Pancreas (tissue), 10 donors: ENCODE measurements around the gene NPTN. TPM values are rescaled to one million over a fixed set of nuclear protein-coding genes. Genes with fewer than 3 reads are reported as not detected.
"Not testable (repeated sequence)": the region's sequence is repeated elsewhere in the genome, so short reads cannot be mapped to it uniquely, and the experiment has no call there.

ENCODE experiments used
- ATAC-seq, 4 donors: fragments of 200-7000 bp; cut with Tn5 transposase; one replicate each; pipeline versions ENCODE4 v1.8.0 to v1.9.1; 2020; ENCODE audit warnings: mild to moderate bottlenecking in 4 of 4, moderate library complexity in 4 of 4
- DNase-seq, 6 donors: peaks; one replicate each; pipeline ENCODE4 v3.0.0-alpha.2; 2020
- FAIRE-seq: peaks from 2 replicates; lab custom pipeline; 2012; peaks lifted over from hg19 to GRCh38; lab: Jason Lieb, UNC
- H3K27ac ChIP-seq, 4 donors: fragments of 200-600 bp; sonication (generic); 1 replicate in 3 of 4; 2 replicates in 1 of 4; pipeline versions ENCODE4 v1.5.0 to v1.8.0; 2020
- H3K27me3 ChIP-seq, 4 donors: fragments of 200-600 bp; one replicate each; pipeline ENCODE4 v1.8.0; 2021
- H3K36me3 ChIP-seq, 3 donors: fragments of 200-600 bp; sonication (generic) in 1 of 3; one replicate each; pipeline versions ENCODE4 v1.5.0 to v1.8.0; 2020 to 2021
- H3K4me1 ChIP-seq, 3 donors: fragments of 200-600 bp; one replicate each; pipeline ENCODE4 v1.8.0; 2021
- H3K4me3 ChIP-seq, 4 donors: fragments of 200-600 bp; sonication (generic) in 2 of 4; one replicate each; pipeline versions ENCODE4 v1.5.0 to v1.8.0; 2020 to 2021
- H3K9me3 ChIP-seq, 4 donors: fragments of 200-600 bp; one replicate each; pipeline ENCODE4 v1.8.0; 2021
- CTCF ChIP-seq, 4 donors: fragments of 200-600 bp; sonication (generic) in 3 of 4; IDR thresholded peaks; one replicate each; pipeline versions ENCODE4 v1.5.0 to v1.8.0; 2021; ENCODE audit warnings: antibody characterized with exemption in 4 of 4
- WGBS, 2 donors: extraction: QIAGEN DNeasy Blood & Tissue Kit; methylation state at CpG; one replicate each; pipeline ENCODE4 v1.1.7; 2013; 5-methylcytosine and 5-hydroxymethylcytosine counted together
- intact Hi-C, 3 donors: fragments of 100-400 bp; cut with DNase I; formaldehyde crosslinking; loops; one replicate each; pipeline versions ENCODE4 v1.11.1 to v1.14.2; 2022
- polyA plus RNA-seq, 2 donors: library from polyadenylated mRNA; stranded (reverse); fragments of 200-250 nt; gene quantifications; one replicate each; pipeline ENCODE4 v1.2.3, GENCODE V29; 2013
- total RNA-seq, 6 donors: library from RNA; stranded (reverse); fragmentation: NEBNext Ultra II Directional in 4 of 6; extraction: Animal tissue kit (Norgen Biotek cat#: 25700) in 4 of 6; gene quantifications; one replicate each; pipeline versions ENCODE4 v1.2.1 to v1.2.4, GENCODE V29; 2021 to 2023
- donor health status: healthy with polysubstance abuse.
- donor health status: DM: no; HTN: no; CAD: no; lungs with moderate emphysema.
- donor health status: DM: no; HTN: no; CAD: no.
- donor health status: control.
- donor health status: control.
- donor health status: Bipolar disorder and iron deficiency.
- donor health status: DM: yes; HTN: yes; CAD: no.
- donor health status: DM: no; HTN: no; CAD: no.
- donor health status: DM: no; HTN: no; CAD: no.
- donor health status: DM: yes; HTN: yes; CAD: no.

NPTN gene
- total and polyA plus RNA-seq, 8 donors = 16.2 to 61.9 (median 36.8) TPM

- no peak overlapping the region for H3K27ac ChIP-seq
- H3K4me3 ChIP-seq = no peak overlapping the region
- no peaks in the 10 kb centered on the region for H3K9me3 ChIP-seq
- H3K36me3 ChIP-seq = no peaks in the 10 kb centered on the region
- ATAC-seq (no peak), FAIRE-seq (no peak), DNase-seq (no peak)
- 50 to 53% methylated on average over 3 of the region's 3 CpGs for WGBS, 2 donors
- no peaks in the 10 kb centered on the region for H3K27me3 ChIP-seq
- intact Hi-C loops = no loop called here
- H3K4me1 ChIP-seq = no peaks in the 10 kb centered on the region
- no peak for TF ChIP-seq CTCF (IDR thresholded peaks at IDR 0.05)
Measured at GRCh38 chr15:73654659-73655058, 21.5 kb upstream of the NPTN start.

GRCh38 chr15:73650416-73651126 lies 17.4 kb upstream of the NPTN start:
- H3K27ac ChIP-seq = no peak overlapping the region
- WGBS, 2 donors = 53 to 58% methylated on average over 3 of the region's 3 CpGs
- no peak for FAIRE-seq

GRCh38 chr15:73648014-73648295 lies 14.8 kb upstream of the NPTN start:
- intact Hi-C loops = no loop called here
- Histone ChIP-seq H3K4me1 (no peaks in the 10 kb centered on the region), H3K36me3 (no peaks in the 10 kb centered on the region), H3K9me3 (no peaks in the 10 kb centered on the region), H3K27ac (no peak overlapping the region), H3K27me3 (no peaks in the 10 kb centered on the region), H3K4me3 (no peak overlapping the region)
- ATAC-seq (no peak), DNase-seq (no peak), FAIRE-seq (no peak)
- 73 to 74% methylated on average over 2 of the region's 2 CpGs for WGBS, 2 donors
- no peak for TF ChIP-seq CTCF (IDR thresholded peaks at IDR 0.05)

More at GRCh38 chr15:73650416-73651126, 17.4 kb upstream of the NPTN start:
- no peaks in the 10 kb centered on the region for H3K36me3 ChIP-seq
- H3K9me3 ChIP-seq = no peaks in the 10 kb centered on the region
- ATAC-seq = peak in 2 of 4 donors; percentile 39 to 49
- intact Hi-C loops = no loop called here
- no peaks in the 10 kb centered on the region for H3K27me3 ChIP-seq
- no peak for TF ChIP-seq CTCF (IDR thresholded peaks at IDR 0.05)
- H3K4me3 ChIP-seq = no peak overlapping the region
- H3K4me1 ChIP-seq = no peaks in the 10 kb centered on the region
- no peak for DNase-seq

GRCh38 chr15:73647259-73648013 lies 14.2 kb upstream of the NPTN start:
- DNase-seq (no peak), ATAC-seq (no peak), FAIRE-seq (no peak)
- H3K9me3 ChIP-seq = no peaks in the 10 kb centered on the region
- H3K4me3 ChIP-seq = no peak overlapping the region
- H3K27ac ChIP-seq = no peak overlapping the region
- TF ChIP-seq CTCF (IDR thresholded peaks at IDR 0.05) = no peak
- 72 to 79% methylated on average over 6 of the region's 6 CpGs for WGBS, 2 donors
- H3K4me1 ChIP-seq = no peaks in the 10 kb centered on the region
- intact Hi-C loops = no loop called here
- no peaks in the 10 kb centered on the region for H3K27me3 ChIP-seq
- H3K36me3 ChIP-seq = no peaks in the 10 kb centered on the region

- not testable (repeated sequence) for H3K27me3 ChIP-seq, FAIRE-seq, H3K27ac ChIP-seq, H3K9me3 ChIP-seq, DNase-seq, ATAC-seq, H3K36me3 ChIP-seq, H3K4me1 ChIP-seq, H3K4me3 ChIP-seq
- 70 to 80% methylated on average over 5 of the region's 5 CpGs for WGBS, 2 donors
- intact Hi-C loops = loop anchor here in 2 of 3 donors (5.0 kb wide), 2 partner anchors 72 to 77 kb away; no protein-coding TSS in a partner anchor
Measured at GRCh38 chr15:73639464-73639863, 6.3 kb upstream of the NPTN start.
